Prostate gland (tissue), 2 donors: ENCODE results near the gene MMP25. TPM values are rescaled to one million over a fixed set of nuclear protein-coding genes. Genes with fewer than 3 reads are reported as not detected.

Source experiments
- DNase-seq: peaks from one replicate; pipeline ENCODE4 v3.0.0-alpha.2; 2019; ENCODE audit warnings: low spot score
- H3K27ac ChIP-seq, 2 donors: fragments of 200-600 bp; sonication (generic); 2 replicates each; pipeline ENCODE4 v1.5.1; 2017 to 2019
- H3K27me3 ChIP-seq: fragments of 200-600 bp; sonication (generic); replicated peaks from 2 replicates; pipeline ENCODE4 v1.5.1; 2019; ENCODE audit not compliant: insufficient read depth
- H3K36me3 ChIP-seq, 2 donors: fragments of 200-600 bp; sonication (generic); 1 replicate in 1 of 2; 2 replicates in 1 of 2; pipeline versions ENCODE4 v1.5.1 to v1.8.1; 2017 to 2019
- H3K4me1 ChIP-seq: fragments of 200-600 bp; sonication (generic); replicated peaks from 2 replicates; pipeline ENCODE4 v1.5.1; 2019
- H3K4me3 ChIP-seq, 2 donors: fragments of 200-600 bp; sonication (generic); 2 replicates each; pipeline ENCODE4 v1.5.1; 2017 to 2019
- H3K9me3 ChIP-seq: fragments of 200-600 bp; sonication (generic); 2 replicates; pipeline ENCODE4 v1.5.1; 2017
- POLR2A ChIP-seq: fragments of 450-650 bp; IDR thresholded peaks from one replicate; pipeline ENCODE4 v1.6.1; 2016; ENCODE audit warnings: antibody characterized with exemption, mild to moderate bottlenecking
- POLR2AphosphoS5 ChIP-seq: sonication (generic); formaldehyde crosslinking; IDR thresholded peaks from one replicate; pipeline ENCODE4 v1.6.1; 2017; ENCODE audit warnings: antibody characterized with exemption
- WGBS: methylation state at CpG from one replicate; pipeline ENCODE4 v1.1.5; 2018; 5-methylcytosine and 5-hydroxymethylcytosine counted together
- intact Hi-C: fragments of 100-400 bp; cut with DNase I; formaldehyde crosslinking; loops from one replicate; pipeline ENCODE4 v1.14.2; 2022
- total RNA-seq, 2 donors: library from RNA; depleted of rRNA; stranded (reverse); fragments of >200 nt; gene quantifications; one replicate each; pipeline ENCODE4 v1.1.0, GENCODE V29; 2016
- TF ChIP-seq, protein P1 (sequence below), 4 experiments: fragments of 200-600 bp in 2 of 4; fragments of 450-650 bp in 2 of 4; sonication (generic) in 2 of 4; IDR thresholded peaks; 1 replicate in 3 of 4; 2 replicates in 1 of 4; pipeline ENCODE4 v1.5.1; 2016 to 2019; ENCODE audit warnings: antibody characterized with exemption in 4 of 4, mild to moderate bottlenecking in 2 of 4, moderate library complexity in 2 of 4

MMP25 gene
- total RNA-seq, 2 donors from 2014 or later, result 0.74 to 1.4 TPM

GRCh38 chr16:3030222-3031212, 15.8 kb upstream of the MMP25 start:
- Histone ChIP-seq H3K36me3 (no peaks in the 10 kb centered on the region), H3K4me3 (no peak overlapping the region), H3K4me1 (peaks cover 9% of the 10 kb centered on the region), H3K27me3 (no peaks in the 10 kb centered on the region), H3K27ac (no peak overlapping the region), H3K9me3 (no peaks in the 10 kb centered on the region)
- WGBS, result 85% methylated on average over 29 of the region's 33 CpGs
- intact Hi-C loops, result no loop called here
- TF ChIP-seq, protein P1, sequence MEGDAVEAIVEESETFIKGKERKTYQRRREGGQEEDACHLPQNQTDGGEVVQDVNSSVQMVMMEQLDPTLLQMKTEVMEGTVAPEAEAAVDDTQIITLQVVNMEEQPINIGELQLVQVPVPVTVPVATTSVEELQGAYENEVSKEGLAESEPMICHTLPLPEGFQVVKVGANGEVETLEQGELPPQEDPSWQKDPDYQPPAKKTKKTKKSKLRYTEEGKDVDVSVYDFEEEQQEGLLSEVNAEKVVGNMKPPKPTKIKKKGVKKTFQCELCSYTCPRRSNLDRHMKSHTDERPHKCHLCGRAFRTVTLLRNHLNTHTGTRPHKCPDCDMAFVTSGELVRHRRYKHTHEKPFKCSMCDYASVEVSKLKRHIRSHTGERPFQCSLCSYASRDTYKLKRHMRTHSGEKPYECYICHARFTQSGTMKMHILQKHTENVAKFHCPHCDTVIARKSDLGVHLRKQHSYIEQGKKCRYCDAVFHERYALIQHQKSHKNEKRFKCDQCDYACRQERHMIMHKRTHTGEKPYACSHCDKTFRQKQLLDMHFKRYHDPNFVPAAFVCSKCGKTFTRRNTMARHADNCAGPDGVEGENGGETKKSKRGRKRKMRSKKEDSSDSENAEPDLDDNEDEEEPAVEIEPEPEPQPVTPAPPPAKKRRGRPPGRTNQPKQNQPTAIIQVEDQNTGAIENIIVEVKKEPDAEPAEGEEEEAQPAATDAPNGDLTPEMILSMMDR (IDR thresholded peaks at IDR 0.05), result no peak
- TF ChIP-seq POLR2AphosphoS5 (no peak), POLR2A (no peak)
- DNase-seq, result no peak

- DNase-seq, result no peak
- H3K27me3 ChIP-seq, result no peaks in the 10 kb centered on the region
- no peak overlapping the region for H3K4me3 ChIP-seq
- no peak overlapping the region for H3K27ac ChIP-seq
- intact Hi-C loops, result no loop called here
- no peaks in the 10 kb centered on the region for H3K36me3 ChIP-seq
- H3K9me3 ChIP-seq, result no peaks in the 10 kb centered on the region
- TF ChIP-seq POLR2A, result no peak
- no peak for TF ChIP-seq POLR2AphosphoS5
- TF ChIP-seq, protein P1 (IDR thresholded peaks at IDR 0.05), result no peak
- H3K4me1 ChIP-seq, result peaks cover 9% of the 10 kb centered on the region
- WGBS, result 44% methylated on average over 7 of the region's 7 CpGs
These were observed 13.7 kb upstream of the MMP25 start for GRCh38 chr16:3032624-3033023.

DNA sequence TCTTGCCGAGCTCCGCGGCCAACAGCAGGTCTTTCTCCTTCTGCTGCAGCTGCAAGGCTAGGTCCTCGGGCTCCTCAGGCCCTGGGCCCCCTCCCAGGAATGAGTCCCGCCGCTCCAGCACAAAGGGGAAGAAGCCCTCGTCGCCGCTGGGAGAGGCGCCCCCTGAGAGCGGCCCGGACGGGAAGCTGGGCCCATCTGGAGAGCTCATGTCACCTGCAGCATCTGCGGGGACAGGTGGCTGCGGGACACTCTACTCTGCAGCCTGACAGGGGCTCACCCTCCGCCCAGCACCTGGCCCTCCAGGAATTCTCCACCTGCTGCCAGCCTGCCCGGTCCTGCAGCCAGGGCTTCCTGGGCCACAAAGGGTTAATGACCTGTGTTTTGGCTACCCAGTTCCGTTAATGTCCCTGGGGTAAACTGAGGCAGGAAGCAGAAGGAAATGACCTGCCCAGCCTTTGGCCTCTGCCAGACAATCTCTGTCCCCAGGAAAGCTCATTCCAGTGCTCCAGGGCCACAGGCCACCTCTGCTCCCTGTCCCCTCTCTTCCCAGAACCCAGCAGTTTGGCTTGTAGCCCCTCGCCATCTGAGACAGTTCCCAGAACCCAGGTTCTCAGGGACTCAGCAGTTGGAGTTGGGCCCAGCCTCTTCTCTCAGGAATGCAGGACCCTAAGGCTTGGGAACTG, 10.9 kb upstream of the MMP25 start:
- Histone ChIP-seq H3K9me3 (no peaks in the 10 kb centered on the region), H3K4me1 (no peaks in the 10 kb centered on the region), H3K27me3 (no peaks in the 10 kb centered on the region), H3K36me3 (no peaks in the 10 kb centered on the region), H3K4me3 (peak overlapping the region in 1 of 2 donors; percentile 47), H3K27ac (peak overlapping the region in 1 of 2 donors; percentile 78)
- intact Hi-C loops, result no loop called here
- TF ChIP-seq POLR2AphosphoS5, result no peak
- no peak for TF ChIP-seq POLR2A
- TF ChIP-seq, protein P1 (IDR thresholded peaks at IDR 0.05), result no peak
- WGBS, result 42% methylated on average over 19 of the region's 19 CpGs
- no peak for DNase-seq

DNA sequence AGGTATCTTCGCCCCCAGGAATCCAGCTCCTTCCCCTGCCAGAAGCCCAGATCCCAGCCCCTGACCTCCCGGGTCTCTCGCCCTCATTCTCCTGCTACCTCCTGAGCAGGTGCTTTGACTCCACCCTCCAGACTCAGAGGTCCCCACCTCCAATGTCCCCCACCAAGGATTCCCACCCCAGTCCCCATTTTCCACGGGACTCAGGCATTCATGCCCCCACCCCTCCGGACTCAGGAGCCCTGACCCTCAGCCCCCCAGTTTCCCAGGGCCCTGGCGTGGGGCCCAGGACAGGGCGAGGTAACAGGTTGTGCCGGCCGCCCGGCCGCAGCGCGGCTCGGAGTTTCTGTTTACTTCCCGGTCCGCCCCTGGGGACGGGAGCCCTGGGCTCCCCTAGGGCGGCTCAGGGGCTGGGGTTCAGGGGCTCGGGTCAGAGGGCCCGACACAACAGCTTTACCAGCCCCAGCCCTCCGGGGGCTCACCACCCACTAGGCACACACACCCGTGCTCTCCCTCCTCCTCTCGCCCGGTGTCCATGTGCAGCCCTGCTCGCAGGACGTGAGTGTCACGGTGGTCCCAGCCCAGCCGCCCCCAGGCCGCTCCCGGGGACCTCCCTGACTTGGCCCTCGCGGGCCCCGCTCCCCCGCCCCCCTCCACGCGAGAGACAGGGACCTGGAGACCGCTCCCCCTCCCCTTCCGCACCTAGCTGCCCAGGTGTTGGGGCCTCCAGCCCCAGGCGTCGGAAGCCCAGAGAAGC, 10.2 kb upstream of the MMP25 start:
- intact Hi-C loops, result no loop called here
- Histone ChIP-seq H3K9me3 (no peaks in the 10 kb centered on the region), H3K4me3 (peak overlapping the region; percentile 47 to 51), H3K36me3 (no peaks in the 10 kb centered on the region), H3K4me1 (no peaks in the 10 kb centered on the region), H3K27ac (peak overlapping the region; percentile 69 to 78), H3K27me3 (no peaks in the 10 kb centered on the region)
- WGBS, result 3% methylated on average over 40 of the region's 40 CpGs
- no peak for DNase-seq
- peak; percentile 31 for TF ChIP-seq POLR2AphosphoS5
- TF ChIP-seq, protein P1 (IDR thresholded peaks at IDR 0.05), result no peak
